Esophagus muscularis mucosa (tissue), 4 donors: ENCODE data around the gene INPP1. TPM values are rescaled to one million over a fixed set of nuclear protein-coding genes. Genes with fewer than 3 reads are reported as not detected.
"Not testable (repeated sequence)": the region's sequence is repeated elsewhere in the genome, so short reads cannot be mapped to it uniquely, and the experiment has no call there.

Experiments
- DNase-seq: peaks from one replicate; pipeline ENCODE4 v3.0.0-alpha.2; 2017; ENCODE audit errors: extremely low spot score
- H3K27ac ChIP-seq, 4 donors: fragments of 200-600 bp; sonication (generic); replicated peaks in 1 of 4; 1 replicate in 3 of 4; 2 replicates in 1 of 4; pipeline ENCODE4 v1.5.1; 2016 to 2019; ENCODE audit warnings: mild to moderate bottlenecking in 1 of 4
- H3K27me3 ChIP-seq, 4 donors: fragments of 200-600 bp; sonication (generic); one replicate each; pipeline versions ENCODE4 v1.5.1 to v1.6.0; 2016 to 2019
- H3K36me3 ChIP-seq, 4 donors: fragments of 200-600 bp; sonication (generic); one replicate each; pipeline ENCODE4 v1.5.1; 2016 to 2019
- H3K4me1 ChIP-seq, 4 donors: fragments of 200-600 bp; sonication (generic); one replicate each; pipeline ENCODE4 v1.5.1; 2016 to 2019
- H3K4me3 ChIP-seq, 4 donors: fragments of 200-600 bp; sonication (generic); 1 replicate in 2 of 4; 2 replicates in 2 of 4; pipeline ENCODE4 v1.5.1; 2016 to 2019; ENCODE audit warnings: mild to moderate bottlenecking in 4 of 4, moderate library complexity in 1 of 4
- H3K9me3 ChIP-seq, 4 donors: fragments of 200-600 bp; sonication (generic); 1 replicate in 3 of 4; 2 replicates in 1 of 4; pipeline ENCODE4 v1.5.1; 2016 to 2019
- EP300 ChIP-seq: sonication (generic); formaldehyde crosslinking; IDR thresholded peaks from one replicate; pipeline ENCODE4 v1.6.1; 2017; ENCODE audit warnings: antibody characterized with exemption
- POLR2A ChIP-seq: fragments of 450-650 bp; IDR thresholded peaks from one replicate; pipeline ENCODE4 v1.6.1; 2017; ENCODE audit warnings: antibody characterized with exemption, moderate library complexity, mild to moderate bottlenecking, low read depth
- POLR2AphosphoS5 ChIP-seq, 2 donors: sonication (generic); formaldehyde crosslinking; IDR thresholded peaks; one replicate each; pipeline ENCODE4 v1.6.1; 2017; ENCODE audit warnings: antibody characterized with exemption in 2 of 2
- WGBS: methylation state at CpG from one replicate; pipeline ENCODE4 v1.1.5; 2018; 5-methylcytosine and 5-hydroxymethylcytosine counted together
- intact Hi-C: fragments of 100-400 bp; cut with DNase I; formaldehyde crosslinking; loops from one replicate; pipeline ENCODE4 v1.15.1; 2023
- total RNA-seq, 4 donors: library from RNA; depleted of rRNA; stranded (reverse); fragments of >200 nt; gene quantifications; one replicate each; pipeline versions ENCODE4 v1.1.0 to v1.2.1, GENCODE V29; 2016
- TF ChIP-seq, protein P1 (sequence below), 3 experiments: fragments of 200-600 bp in 2 of 3; fragments of 450-650 bp in 1 of 3; sonication (generic) in 2 of 3; IDR thresholded peaks; one replicate each; pipeline ENCODE4 v1.5.1; 2017 to 2019; ENCODE audit warnings: antibody characterized with exemption in 3 of 3, mild to moderate bottlenecking in 2 of 3, moderate library complexity in 1 of 3

Gene INPP1
- total RNA-seq, 4 donors from 2014 or later = 17.1 to 23.6 (median 21.0) TPM

DNA sequence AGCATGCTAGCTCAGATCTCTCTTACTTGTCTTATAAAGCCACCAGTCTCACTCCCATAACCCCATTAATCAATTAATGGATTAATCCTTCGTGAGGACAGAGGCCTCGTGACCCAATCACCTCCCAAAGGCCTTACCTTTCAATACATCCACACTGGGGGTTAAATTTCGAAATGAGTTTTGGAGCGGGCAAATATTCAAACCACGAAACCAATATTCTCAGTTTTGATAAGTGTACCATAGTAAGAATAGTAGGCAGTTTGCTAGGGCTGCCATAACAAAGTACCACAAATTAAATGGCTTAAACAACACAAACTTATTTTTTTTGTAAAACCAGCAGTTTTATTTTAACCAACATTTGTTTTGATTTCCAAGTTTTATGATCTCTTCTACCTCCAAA is 39.0 kb upstream of the INPP1 start:
- H3K27ac ChIP-seq = no peak overlapping the region
- no peaks in the 10 kb centered on the region for H3K9me3 ChIP-seq
- intact Hi-C loops = no loop called here
- no peaks in the 10 kb centered on the region for H3K27me3 ChIP-seq
- peaks cover 0 to 19% (median 0%) of the 10 kb centered on the region in 4 donors for H3K36me3 ChIP-seq
- H3K4me1 ChIP-seq = peaks cover 0 to 6% (median 0%) of the 10 kb centered on the region in 4 donors
- 97% methylated on average over 5 of the region's 5 CpGs for WGBS
- H3K4me3 ChIP-seq = no peak overlapping the region
- no peak for DNase-seq
- no peak for TF ChIP-seq POLR2AphosphoS5 (IDR thresholded peaks at IDR 0.05)
- TF ChIP-seq, protein P1, sequence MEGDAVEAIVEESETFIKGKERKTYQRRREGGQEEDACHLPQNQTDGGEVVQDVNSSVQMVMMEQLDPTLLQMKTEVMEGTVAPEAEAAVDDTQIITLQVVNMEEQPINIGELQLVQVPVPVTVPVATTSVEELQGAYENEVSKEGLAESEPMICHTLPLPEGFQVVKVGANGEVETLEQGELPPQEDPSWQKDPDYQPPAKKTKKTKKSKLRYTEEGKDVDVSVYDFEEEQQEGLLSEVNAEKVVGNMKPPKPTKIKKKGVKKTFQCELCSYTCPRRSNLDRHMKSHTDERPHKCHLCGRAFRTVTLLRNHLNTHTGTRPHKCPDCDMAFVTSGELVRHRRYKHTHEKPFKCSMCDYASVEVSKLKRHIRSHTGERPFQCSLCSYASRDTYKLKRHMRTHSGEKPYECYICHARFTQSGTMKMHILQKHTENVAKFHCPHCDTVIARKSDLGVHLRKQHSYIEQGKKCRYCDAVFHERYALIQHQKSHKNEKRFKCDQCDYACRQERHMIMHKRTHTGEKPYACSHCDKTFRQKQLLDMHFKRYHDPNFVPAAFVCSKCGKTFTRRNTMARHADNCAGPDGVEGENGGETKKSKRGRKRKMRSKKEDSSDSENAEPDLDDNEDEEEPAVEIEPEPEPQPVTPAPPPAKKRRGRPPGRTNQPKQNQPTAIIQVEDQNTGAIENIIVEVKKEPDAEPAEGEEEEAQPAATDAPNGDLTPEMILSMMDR (IDR thresholded peaks at IDR 0.05) = no peak
- TF ChIP-seq EP300 = no peak
- no peak for TF ChIP-seq POLR2A

DNA sequence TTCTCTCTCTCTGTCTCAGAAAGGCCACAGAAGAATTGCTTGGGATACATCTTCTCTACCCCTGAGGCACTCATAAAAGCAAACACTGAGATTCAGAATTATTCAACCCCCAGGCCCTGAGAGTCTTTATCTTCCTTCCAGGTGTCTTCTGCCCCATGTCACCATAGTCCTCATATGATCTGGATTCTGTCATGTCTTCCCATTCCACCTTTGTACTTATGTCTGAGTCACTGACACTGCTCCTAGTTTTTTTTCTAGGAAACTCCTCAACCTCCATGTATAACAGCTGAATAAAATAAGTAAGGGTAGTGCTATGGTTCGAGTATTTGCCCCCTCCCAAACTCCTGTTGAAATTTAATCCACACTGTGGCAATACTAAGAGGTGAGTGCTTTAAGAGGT is 35.4 kb upstream of the INPP1 start:
- no peaks in the 10 kb centered on the region for H3K9me3 ChIP-seq
- no peak overlapping the region for H3K27ac ChIP-seq
- TF ChIP-seq POLR2AphosphoS5 (IDR thresholded peaks at IDR 0.05) = no peak
- intact Hi-C loops = no loop called here
- no peaks in the 10 kb centered on the region for H3K27me3 ChIP-seq
- H3K36me3 ChIP-seq = peaks cover 0 to 18% (median 5%) of the 10 kb centered on the region in 4 donors
- H3K4me1 ChIP-seq = no peaks in the 10 kb centered on the region
- 100% methylated on average over 1 of the region's 1 CpG for WGBS
- no peak overlapping the region for H3K4me3 ChIP-seq
- no peak for DNase-seq

DNA sequence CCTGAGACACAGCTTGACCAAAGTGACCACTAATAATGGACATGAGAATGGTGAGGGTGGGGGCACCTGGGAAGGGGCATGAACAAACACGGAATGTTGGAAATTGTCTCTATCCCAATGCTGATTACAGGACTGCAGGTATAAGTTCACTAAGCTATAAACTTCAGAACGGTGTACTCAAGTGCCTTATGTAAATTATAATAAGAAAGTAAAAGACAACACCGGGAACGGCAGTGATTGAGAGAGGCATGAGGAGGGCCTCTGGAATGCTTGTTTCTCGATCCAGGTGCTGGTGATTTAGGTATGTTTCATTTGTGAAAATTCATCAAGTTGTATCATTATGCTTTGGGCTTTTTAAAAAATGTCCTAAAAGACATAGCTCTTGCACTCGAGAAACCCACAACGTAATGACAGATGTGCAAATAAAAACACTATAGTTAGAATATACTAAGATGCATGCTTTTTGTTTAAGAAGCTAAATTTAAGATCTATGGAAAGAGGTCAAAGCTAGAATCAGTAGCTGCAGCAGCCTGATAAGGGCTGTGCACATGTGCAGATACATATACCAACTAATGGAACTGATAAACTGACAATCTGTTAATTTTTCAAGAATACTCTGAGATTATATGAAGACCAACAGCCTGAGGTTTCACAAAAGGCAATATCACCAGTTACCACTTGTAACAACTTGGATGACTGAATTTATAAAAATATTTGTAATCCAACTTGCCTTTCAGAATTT is 31.3 kb upstream of the INPP1 start:
- intact Hi-C loops = no loop called here
- H3K9me3 ChIP-seq = no peaks in the 10 kb centered on the region
- no peak for DNase-seq
- H3K4me3 ChIP-seq = no peak overlapping the region
- peaks cover 0 to 27% (median 24%) of the 10 kb centered on the region in 4 donors for H3K4me1 ChIP-seq
- H3K27ac ChIP-seq = no peak overlapping the region
- WGBS = 86% methylated on average over 7 of the region's 7 CpGs
- TF ChIP-seq, protein P1 (IDR thresholded peaks at IDR 0.05) = no peak
- TF ChIP-seq EP300 (no peak), POLR2A (no peak), POLR2AphosphoS5 (IDR thresholded peaks at IDR 0.05) (no peak)
- no peaks in the 10 kb centered on the region for H3K27me3 ChIP-seq
- H3K36me3 ChIP-seq = peaks cover 0 to 12% (median 5%) of the 10 kb centered on the region in 4 donors

DNA sequence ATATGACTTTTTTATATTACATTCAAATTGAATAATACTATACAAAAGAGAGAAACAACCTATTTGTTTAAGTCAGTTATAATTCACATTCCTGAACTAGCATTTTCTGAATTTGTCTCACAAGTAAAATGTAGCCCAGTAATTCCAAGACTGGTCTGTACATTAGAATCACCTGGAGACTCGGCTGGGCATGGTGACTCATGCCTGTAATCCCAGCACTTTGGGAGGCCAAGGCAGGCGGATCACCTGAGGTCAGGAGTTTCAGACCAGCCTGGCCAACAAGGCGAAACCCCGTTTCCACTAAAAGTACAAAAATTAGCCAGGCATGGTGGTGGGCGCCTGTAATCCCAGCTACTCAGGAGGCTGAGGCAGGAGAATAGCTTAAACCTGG is 30.8 kb upstream of the INPP1 start:
- H3K27me3 ChIP-seq, DNase-seq, H3K27ac ChIP-seq, H3K9me3 ChIP-seq, H3K4me3 ChIP-seq, intact Hi-C loops: not testable (repeated sequence)
- Histone ChIP-seq H3K36me3 (peaks cover 0 to 12% (median 5%) of the 10 kb centered on the region in 4 donors), H3K4me1 (peaks cover 0 to 32% (median 27%) of the 10 kb centered on the region in 4 donors)
- WGBS = 87% methylated on average over 5 of the region's 5 CpGs

DNA sequence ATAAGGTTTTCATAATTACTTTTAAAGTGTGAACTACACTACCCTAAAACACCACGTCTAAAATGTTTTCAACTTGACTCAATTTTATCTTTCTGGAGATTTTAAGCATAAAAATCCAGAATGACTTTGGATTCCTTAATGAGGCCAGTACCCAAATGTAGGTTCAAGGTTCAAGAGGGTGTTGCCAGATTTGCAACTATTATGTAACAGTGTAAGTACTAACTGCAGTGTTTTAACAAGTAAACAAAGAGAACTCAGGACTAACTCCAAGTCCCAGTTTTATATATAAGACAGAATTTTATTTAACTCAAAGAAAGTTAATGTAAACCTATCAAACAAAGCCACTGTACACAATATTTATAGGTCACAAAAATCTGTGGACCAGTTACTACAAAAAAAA is 29.5 kb upstream of the INPP1 start:
- 85% methylated on average over 1 of the region's 1 CpG for WGBS
- H3K36me3 ChIP-seq = peaks cover 0 to 12% (median 5%) of the 10 kb centered on the region in 4 donors
- no peak overlapping the region for H3K27ac ChIP-seq
- H3K4me1 ChIP-seq = peaks cover 9 to 43% (median 39%) of the 10 kb centered on the region in 4 donors
- no peaks in the 10 kb centered on the region for H3K9me3 ChIP-seq
- no peak overlapping the region for H3K4me3 ChIP-seq
- DNase-seq = no peak
- no peaks in the 10 kb centered on the region for H3K27me3 ChIP-seq
- no peak for TF ChIP-seq POLR2A
- TF ChIP-seq, protein P1 (IDR thresholded peaks at IDR 0.05) = no peak
- TF ChIP-seq EP300 = no peak
- TF ChIP-seq POLR2AphosphoS5 (IDR thresholded peaks at IDR 0.05) = no peak
- intact Hi-C loops = no loop called here
